ENCODE results near the gene AP2B1. TPM values are rescaled to one million over a fixed set of nuclear protein-coding genes. Genes with fewer than 3 reads are reported as not detected.

AP2B1 gene
- total RNA-seq, 2 experiments from 2014 or later: 28.9 to 76.0 TPM

DNA sequence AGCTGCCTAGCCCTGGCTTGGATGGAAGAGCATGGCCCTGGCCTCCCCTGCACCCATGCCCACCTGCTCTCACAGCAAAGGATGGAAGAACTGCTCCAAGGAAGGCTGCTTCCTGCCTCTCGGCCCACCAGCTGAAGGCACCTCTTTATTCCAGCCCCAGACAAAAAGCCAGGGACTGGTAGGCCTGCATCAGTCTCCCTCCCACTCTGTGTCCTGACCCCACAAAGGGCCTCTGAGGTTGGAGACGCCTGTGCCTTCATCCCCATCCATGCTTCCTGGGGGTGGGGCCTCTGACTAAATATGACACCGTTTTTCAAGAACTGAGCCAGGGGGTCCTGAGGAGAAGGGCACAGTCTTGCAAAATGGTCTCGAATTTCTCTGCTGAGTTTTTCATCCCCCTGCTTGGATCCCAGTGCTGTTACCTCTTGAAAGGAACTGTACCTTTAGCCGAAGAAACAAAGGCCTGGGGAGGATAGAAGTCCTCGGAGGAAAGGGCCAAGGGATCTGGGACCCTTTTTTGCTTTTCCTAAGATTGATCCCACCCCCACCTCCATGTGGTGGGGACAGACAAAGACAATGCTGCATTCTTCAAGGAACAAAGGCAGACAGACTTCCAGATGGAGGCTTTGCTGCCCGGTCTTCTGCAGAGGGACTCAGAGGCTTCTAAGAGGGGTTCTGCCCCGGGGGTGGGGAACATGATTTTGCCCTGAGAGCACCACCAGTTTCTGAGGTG is 178.8 kb downstream of the AP2B1 start:
- BruUV-seq (replicated peaks): no TSS peak
- Histone ChIP-seq H3K4me3 (ENCODE audit: low read depth, low read length, poor library complexity, severe bottlenecking) (no peak overlapping the region), H3K36me3 (ENCODE audit: insufficient read depth, low read length) (no peaks in the 10 kb centered on the region), H3K9me3 (ENCODE audit: low read length) (no peaks in the 10 kb centered on the region), H4K20me1 (ENCODE audit: insufficient read depth, low read length) (no peaks in the 10 kb centered on the region), H3K4me1 (ENCODE audit: insufficient read depth, low read length, poor library complexity, severe bottlenecking) (peaks cover 9% of the 10 kb centered on the region), H3K79me2 (ENCODE audit: insufficient read depth, low read depth, low read length) (no peaks in the 10 kb centered on the region), H3K4me2 (ENCODE audit: low read length) (no peak overlapping the region), H2AFZ (ENCODE audit: low read length) (no peak overlapping the region), H3K27ac (ENCODE audit: low read depth, low read length, poor library complexity, severe bottlenecking) (no peak overlapping the region), H3K9me2 (ENCODE audit: insufficient read depth, low read length) (no peaks in the 10 kb centered on the region)
- CTCF ChIA-PET (ENCODE audit: unreplicated experiment): interaction anchor here (1.0 kb wide), 1 partner anchor 43 kb away, joined by 4 read pairs; the partner anchor contains the start of gene TAF15
- DNase-seq (ENCODE audit: low spot score): no peak
- TF ChIP-seq CTCF (conservative IDR thresholded peaks at IDR 0.05; ENCODE audit: low read length): no peak
- TF ChIP-seq EZH2phosphoT487 (IDR thresholded peaks at IDR 0.05; ENCODE audit: borderline replicate concordance, low read depth, low read length): no peak
- intact Hi-C loops (cut with micrococcal nuclease; ENCODE audit: unreplicated experiment): no loop called here
- POLR2A ChIA-PET: no interaction called here

GRCh38 chr17:35766489-35766877 is 179.4 kb downstream of the AP2B1 start:
- POLR2A ChIA-PET: no interaction called here
- Histone ChIP-seq H3K4me2 (ENCODE audit: low read length) (no peak overlapping the region), H3K27ac (ENCODE audit: low read depth, low read length, poor library complexity, severe bottlenecking) (no peak overlapping the region), H3K9me2 (ENCODE audit: insufficient read depth, low read length) (no peaks in the 10 kb centered on the region), H3K4me1 (ENCODE audit: insufficient read depth, low read length, poor library complexity, severe bottlenecking) (peaks cover 9% of the 10 kb centered on the region), H3K9me3 (ENCODE audit: low read length) (no peaks in the 10 kb centered on the region), H3K4me3 (ENCODE audit: low read depth, low read length, poor library complexity, severe bottlenecking) (no peak overlapping the region), H3K79me2 (ENCODE audit: insufficient read depth, low read depth, low read length) (no peaks in the 10 kb centered on the region), H4K20me1 (ENCODE audit: insufficient read depth, low read length) (no peaks in the 10 kb centered on the region), H3K36me3 (ENCODE audit: insufficient read depth, low read length) (no peaks in the 10 kb centered on the region), H2AFZ (ENCODE audit: low read length) (no peak overlapping the region)
- intact Hi-C loops (cut with micrococcal nuclease; ENCODE audit: unreplicated experiment): no loop called here
- TF ChIP-seq EZH2phosphoT487 (IDR thresholded peaks at IDR 0.05; ENCODE audit: borderline replicate concordance, low read depth, low read length) (no peak), CTCF (conservative IDR thresholded peaks at IDR 0.05; ENCODE audit: low read length) (no peak)
- no TSS peak for BruUV-seq (replicated peaks)
- CTCF ChIA-PET (ENCODE audit: unreplicated experiment): no interaction called here
- no peak for DNase-seq (ENCODE audit: low spot score)

DNA sequence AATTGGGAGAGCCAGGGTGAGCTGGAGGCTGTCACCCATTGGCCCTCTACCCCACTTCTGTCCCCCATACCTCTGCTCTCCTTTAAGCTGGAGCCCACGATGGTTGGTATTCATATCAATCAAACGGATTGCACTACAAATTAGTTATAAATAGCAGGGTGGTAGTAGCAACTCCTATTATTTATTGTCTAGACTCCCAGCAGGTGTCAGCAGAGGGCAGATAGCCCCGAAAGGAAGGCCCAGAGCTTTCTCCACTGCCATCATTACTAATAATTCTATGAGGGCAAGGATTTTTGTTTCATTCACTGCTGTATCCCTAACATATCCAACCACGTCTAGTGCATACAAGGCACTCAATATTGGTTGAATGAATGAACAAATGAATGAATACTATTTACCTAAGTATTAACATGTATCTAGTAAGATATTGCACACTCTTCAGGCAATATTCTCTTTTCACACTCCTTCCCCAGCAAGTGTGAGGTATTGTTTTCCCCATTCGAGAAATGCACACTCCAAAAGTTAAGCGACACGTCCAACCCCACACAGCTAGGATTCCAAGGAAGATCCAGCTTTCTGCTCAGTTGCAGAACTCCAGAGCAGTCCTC is 179.9 kb downstream of the AP2B1 start:
- Histone ChIP-seq H2AFZ (ENCODE audit: low read length) (no peak overlapping the region), H3K79me2 (ENCODE audit: insufficient read depth, low read depth, low read length) (no peaks in the 10 kb centered on the region), H3K27ac (ENCODE audit: low read depth, low read length, poor library complexity, severe bottlenecking) (no peak overlapping the region), H3K36me3 (ENCODE audit: insufficient read depth, low read length) (no peaks in the 10 kb centered on the region), H3K4me2 (ENCODE audit: low read length) (no peak overlapping the region), H3K4me3 (ENCODE audit: low read depth, low read length, poor library complexity, severe bottlenecking) (no peak overlapping the region), H4K20me1 (ENCODE audit: insufficient read depth, low read length) (no peaks in the 10 kb centered on the region), H3K9me2 (ENCODE audit: insufficient read depth, low read length) (no peaks in the 10 kb centered on the region), H3K4me1 (ENCODE audit: insufficient read depth, low read length, poor library complexity, severe bottlenecking) (peaks cover 9% of the 10 kb centered on the region), H3K9me3 (ENCODE audit: low read length) (no peaks in the 10 kb centered on the region)
- peak; percentile 75 for TF ChIP-seq CTCF (conservative IDR thresholded peaks at IDR 0.05; ENCODE audit: low read length)
- no peak for TF ChIP-seq EZH2phosphoT487 (IDR thresholded peaks at IDR 0.05; ENCODE audit: borderline replicate concordance, low read depth, low read length)
- peak; percentile 46 for DNase-seq (ENCODE audit: low spot score)
- ChIA-PET POLR2A (no interaction called here), CTCF (ENCODE audit: unreplicated experiment) (no interaction called here)
- BruUV-seq (replicated peaks): no TSS peak
- intact Hi-C loops (cut with micrococcal nuclease; ENCODE audit: unreplicated experiment): no loop called here
